Activated CD4-positive, CD25-positive, alpha-beta regulatory T cell treated with anti-CD3 and anti-CD28 coated beads, Interleukin-2, amount 50 U/mL, for 16 hours (primary cell): ENCODE measurements around the gene IL3RA.
"Not testable (repeated sequence)": the region's sequence is repeated elsewhere in the genome, so short reads cannot be mapped to it uniquely, and the experiment has no call there.

ENCODE experiments used
- DNase-seq: peaks from one replicate; pipeline ENCODE4 v3.0.0-alpha.2; 2020; ENCODE audit warnings: low read depth, low spot score

The IL3RA gene

DNA sequence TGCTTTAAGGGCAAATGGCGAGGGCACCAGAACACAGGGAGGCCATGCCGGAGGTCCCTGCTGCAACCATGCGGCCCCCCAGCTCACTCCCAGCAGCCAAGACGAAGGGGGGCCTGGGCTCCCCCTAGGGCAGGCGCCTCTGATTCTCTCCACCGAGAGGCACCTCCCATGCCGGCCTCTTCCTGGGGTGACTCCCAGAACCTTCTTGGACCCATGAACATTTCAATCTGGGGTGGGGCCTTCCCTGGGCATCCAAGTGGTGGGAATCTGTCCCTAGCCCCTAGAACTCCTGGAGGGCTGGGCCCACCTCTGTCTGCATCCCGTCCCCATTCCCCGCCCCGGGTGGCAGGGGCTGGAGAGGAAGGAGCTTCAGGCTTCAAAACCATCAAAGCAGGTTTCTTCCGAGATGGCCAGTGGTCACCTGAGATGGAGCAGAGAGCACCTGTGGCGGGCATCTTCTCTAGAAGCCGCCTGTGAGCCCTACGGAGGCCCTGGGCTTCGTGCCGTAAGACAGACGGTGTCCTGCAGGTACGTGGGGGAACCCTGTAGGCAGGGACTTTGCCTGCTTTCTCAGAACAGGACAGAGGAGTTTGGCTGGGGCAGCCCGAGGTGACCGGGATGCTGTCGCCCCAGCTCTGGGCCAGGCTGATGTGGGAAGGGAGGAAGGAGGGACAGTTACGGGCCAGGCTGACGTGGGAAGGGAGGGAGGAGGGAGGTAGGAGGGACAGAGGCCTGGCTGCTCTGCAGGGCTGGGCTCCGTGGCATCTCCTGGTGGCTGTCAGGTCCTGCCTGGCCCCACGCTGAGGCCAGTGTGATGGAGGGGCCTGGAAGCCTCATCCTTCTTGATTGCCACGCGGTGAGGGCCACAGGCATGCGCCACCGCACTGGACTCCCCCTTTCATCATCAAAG is 62.1 kb downstream of the IL3RA start:
- no peak for DNase-seq

DNA sequence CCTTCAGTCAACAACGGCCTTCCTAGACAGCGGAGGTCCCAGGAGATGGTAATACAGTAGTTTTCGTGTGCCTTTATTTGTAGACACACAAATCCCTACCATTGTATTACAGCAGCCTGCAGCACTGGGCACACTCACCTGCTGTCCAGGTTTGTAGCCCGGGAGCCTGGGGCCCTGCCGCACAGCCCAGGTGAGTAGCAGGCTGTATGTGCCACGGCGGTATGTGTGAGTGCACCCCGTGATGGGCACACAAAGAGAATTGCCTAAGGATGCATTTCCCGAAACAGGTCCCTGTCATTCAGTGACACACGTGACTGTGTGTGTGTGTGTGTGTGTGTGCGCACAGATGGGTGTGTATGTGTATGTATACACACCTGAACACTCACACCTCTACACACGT is 63.5 kb downstream of the IL3RA start:
- no peak for DNase-seq

- no peak for DNase-seq
Measured at GRCh38 chrX:1400742-1401471, 64.3 kb downstream of the IL3RA start.

DNA sequence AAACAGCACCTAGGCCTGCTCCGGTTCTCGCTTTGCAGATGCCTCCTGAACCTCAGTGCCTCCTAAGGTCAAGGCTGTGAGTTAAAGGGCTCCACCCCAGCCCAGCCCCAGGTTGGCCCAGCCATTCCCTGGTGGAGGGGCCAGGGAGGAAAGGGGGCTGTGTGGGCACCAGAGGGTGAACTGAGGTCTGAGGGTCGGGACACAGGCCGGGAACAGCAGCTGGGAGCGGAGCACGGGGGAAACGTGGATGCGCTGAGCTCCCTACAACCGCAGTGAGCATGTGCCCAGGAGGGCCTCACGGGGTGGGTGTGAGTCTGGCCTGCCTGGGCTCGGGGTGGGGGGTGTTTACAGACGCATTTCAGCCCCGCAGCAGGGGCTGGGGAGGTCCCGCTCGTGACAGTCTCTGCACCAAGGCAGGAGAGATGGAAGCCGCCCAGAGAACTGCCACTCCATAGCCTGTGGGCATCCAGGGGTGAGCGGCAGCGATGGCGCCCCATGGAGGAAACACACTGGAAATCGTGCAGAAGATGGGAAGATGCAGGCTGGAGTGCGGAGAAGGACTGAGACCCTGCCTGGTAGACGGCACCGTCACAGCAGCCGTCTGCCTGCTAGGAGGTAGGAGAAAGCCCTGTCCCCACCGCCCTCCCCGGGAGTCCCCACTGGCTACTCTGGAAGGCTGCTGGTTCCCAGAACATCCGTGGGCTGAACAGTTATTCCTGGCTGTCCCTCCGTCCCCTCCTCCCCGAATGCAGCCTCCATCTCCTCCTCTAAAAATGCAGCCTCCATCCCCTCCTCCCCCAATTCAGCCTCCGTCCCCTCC is 65.2 kb downstream of the IL3RA start:
- no peak for DNase-seq

DNA sequence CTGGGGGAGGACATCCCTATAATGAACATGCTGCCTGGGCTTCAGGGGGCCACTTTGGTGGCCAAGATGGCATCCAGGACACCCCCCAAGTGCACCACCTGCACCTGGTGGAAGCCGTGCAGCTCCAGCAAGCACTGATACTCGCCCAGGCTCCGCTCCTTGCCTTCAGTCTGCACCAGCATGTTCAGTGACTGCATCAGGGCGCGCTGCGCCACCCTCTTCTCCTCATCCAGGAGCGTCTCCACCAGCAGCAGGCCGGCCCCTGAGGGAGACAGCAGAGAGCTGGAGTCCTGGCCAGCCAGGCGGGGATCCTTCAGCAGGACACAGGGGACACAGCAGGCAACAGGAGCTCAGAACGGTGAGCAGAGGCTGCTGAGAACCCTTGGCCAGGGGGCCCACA is 66.6 kb downstream of the IL3RA start:
- DNase-seq: no peak

DNA sequence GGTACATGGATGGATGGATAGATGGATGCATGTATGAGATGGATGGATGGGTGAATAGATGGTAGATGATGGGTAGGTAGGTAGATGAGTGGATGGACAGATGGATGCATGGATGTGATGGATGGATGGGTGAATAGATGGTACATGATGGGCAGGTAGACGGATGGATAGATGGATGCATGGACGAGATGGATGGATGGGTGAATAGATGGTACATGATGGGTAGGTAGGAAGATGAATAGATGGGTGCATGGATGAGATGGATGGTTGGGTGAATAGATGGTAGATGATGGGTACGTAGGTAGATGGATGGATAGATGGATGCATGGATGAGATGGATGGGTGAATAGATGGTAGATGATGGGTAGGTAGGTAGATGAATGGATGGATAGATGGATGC is 67.3 kb downstream of the IL3RA start:
- not testable (repeated sequence) for DNase-seq

DNA sequence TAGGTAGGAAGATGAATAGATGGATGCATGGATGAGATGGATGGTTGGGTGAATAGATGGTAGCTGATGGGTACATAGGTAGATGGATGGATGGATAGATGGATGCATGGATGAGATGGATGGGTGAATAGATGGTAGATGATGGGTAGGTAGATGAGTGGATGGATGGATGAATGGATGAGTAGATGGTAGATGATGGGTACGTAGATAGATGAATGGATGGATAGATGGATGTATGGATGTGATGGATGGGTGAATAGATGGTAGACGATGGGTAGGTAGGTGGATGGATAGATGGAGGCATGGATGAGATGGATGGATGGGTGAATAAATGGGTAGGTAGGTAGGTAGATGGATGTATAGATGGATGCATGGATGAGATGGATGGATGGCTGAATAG is 69.2 kb downstream of the IL3RA start:
- DNase-seq: not testable (repeated sequence)

GRCh38 chrX:1407035-1407434 is 70.5 kb downstream of the IL3RA start:
- DNase-seq: no peak

DNA sequence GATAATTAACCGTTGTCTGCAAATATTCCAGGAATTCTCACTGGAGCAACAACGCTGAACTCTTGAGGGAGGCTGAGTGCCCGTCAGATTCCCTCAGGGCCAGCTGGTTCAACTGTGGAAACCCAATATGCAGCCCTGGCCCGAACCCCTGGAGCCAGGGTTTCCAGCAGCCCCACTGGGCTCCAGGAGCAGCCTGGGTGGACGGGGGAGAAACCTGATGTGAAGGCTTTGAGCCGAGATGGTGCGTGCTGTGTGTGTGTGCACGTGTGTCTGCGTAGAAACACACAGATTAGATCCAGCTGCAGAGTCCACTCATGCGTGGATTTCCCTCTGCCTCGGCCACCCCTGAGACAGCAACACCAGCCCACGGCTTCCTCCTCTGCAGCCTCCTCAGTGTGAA is 74.7 kb downstream of the IL3RA start:
- no peak for DNase-seq

- no peak for DNase-seq
Measured at GRCh38 chrX:1412551-1413161, 76.1 kb downstream of the IL3RA start.

- no peak for DNase-seq
Measured at GRCh38 chrX:1416327-1416784, 79.8 kb downstream of the IL3RA start.

- no peak for DNase-seq
Measured at GRCh38 chrX:1416965-1417760, 80.6 kb downstream of the IL3RA start.

DNA sequence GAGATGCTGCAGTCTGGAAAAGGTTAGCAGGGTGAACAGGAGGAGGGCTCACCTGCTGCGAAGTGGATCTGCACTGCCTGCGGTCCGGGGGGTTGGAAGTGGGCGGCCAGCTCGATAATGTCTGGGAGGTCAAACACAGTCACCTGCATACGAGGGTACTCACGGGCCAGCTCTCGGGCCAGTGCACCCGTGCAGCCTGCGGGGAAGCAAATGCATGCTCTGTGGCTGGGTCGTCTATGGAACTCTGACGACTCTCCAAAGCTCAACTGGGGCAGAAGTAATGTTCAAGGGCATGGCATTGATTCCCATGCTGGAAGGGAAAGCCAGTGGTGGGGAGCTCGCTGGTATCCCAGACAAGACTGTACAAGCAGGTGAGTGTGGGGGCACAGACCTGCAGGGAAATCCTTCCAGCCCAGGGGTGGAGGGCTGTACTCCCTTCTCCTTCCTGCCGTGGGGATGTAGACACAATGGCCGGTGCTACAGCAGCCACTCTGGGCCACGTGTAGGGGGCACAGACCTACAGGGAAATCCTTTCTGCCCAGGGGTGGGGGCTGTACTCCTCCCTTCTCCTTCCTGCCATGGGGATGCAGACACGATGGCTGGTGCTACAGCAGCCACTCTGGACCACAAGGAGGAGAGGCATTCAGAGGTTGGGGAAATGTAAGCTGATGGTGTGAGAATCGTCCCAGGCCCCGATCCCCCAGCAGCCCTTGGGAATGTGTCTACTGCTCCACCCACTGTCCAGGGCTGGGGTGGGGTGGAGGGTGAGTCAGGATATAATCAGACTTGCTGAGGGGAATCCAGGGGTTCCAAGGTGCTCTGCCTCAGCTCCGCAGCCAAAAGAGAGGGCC is 81.6 kb downstream of the IL3RA start:
- no peak for DNase-seq

DNA sequence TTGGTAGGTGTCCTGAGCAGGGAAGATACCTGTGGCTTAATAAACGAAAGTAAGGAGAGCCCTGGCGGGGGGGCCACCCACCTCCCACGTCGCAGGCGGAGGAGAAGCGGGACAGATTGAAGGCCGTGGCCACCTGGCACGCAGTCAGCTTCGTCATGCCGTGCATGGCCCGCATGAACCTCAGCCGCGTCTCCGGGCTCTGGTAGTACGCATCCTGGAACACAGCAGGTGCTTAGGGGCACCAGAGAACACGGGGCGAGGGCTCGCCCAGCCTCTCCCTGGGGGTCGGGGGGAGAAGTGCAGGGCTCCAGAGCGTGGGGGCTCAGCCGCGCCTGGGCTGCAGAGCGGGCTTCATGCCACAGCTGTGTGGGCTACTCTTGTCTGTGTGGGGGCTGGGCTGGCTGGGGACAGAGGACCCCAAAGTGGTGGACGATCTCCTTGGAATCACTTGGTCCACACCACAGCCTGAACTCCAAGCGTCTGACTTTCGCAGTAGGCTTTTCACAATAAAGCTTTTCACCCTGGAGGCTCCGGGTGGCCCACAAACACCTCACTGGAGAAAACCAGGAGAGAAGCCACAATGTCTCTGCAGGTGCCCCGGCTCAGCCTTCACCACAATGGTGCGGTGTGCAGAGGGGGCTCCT is 82.4 kb downstream of the IL3RA start:
- DNase-seq: no peak

- DNase-seq: no peak
Measured at GRCh38 chrX:1419545-1420355, 83.2 kb downstream of the IL3RA start.

- DNase-seq: no peak
Measured at GRCh38 chrX:1420371-1420770, 83.8 kb downstream of the IL3RA start.

DNA sequence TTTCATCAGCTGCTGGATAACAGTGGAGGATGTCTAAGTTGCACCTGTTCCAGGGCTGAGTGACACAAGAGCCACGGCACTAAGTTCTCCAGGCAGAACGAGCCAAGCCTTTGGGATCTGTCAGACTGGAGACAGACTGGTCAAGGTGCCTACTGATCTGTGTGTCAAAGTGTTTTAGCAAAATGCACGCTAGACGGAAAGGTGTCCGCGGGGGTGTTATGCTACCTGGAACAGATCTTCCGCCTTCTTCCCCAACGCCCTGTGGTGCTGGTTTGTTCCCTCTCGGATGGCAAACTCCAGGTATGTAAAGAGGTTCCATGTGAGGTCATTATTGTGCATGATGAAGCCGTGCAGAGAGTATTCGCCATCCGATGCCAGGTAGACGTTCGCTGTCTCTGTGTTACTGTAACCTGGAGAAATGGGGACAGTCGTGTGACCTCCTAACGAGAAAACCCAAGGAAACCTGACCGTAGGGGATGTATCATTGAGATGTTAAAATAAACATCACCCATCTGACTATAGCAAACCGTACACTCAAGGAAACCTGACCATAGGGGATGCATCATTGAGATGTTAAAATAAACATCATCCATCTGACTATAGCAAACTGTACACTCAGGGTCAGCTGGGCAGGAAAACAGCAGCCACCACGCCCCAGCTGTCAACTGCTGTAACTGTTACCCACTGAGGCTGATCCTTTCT is 85.0 kb downstream of the IL3RA start:
- DNase-seq: no peak

- DNase-seq: no peak
Measured at GRCh38 chrX:1422135-1422465, 85.5 kb downstream of the IL3RA start.
